ENCODE measurements around the gene RPEL1.

RPEL1 gene

DNA sequence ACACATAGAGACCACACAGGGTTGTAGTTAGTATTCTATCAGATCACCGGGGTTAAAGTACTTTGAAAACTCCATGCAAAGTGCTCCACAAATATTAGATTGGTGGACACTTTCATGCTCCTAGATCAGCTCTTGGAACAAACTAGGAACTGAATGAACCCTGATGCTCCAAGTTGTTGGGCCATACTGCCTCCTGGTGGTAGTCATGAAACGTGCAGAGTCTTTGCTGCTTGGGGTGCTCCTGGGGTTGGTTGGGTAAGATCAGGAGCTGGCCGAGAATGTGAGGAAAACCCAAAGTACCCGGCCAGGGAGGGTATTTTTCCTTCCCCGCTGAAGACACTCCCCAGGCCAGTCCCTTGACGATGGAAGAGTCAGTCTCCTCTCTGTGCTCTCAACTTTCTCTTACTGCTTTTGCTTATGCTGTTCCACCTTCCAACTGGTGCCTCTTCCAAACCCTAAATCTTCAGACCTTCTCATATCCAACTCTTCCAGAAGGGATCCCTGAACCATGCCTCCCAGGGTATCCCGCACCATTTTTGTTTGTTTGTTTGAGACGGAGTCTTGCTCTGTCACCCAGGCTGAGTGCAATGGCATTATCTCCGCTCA lies 918 bp upstream of the RPEL1 start:
- Histone ChIP-seq H3F3A (ENCODE audit: insufficient read depth, low read length) (0 out of 2 replicates have a peak, but pooled peaks cover 3% of the 10 kb centered on the region), H3K79me2 (ENCODE audit: low read length) (no peaks in the 10 kb centered on the region), H3K4me3 (ENCODE audit: low read length) (no peak overlapping the region), H3K4me2 (ENCODE audit: low read depth, low read length) (no peak overlapping the region), H3K9ac (ENCODE audit: low read length) (no peak overlapping the region), H3K9me3 (replicated peaks; ENCODE audit: insufficient read depth, low read length) (no peaks in the 10 kb centered on the region), H3K36me3 (replicated peaks; ENCODE audit: insufficient read depth, low read length) (no peaks in the 10 kb centered on the region), H3K27me3 (replicated peaks; ENCODE audit: insufficient read depth, low read length) (no peaks in the 10 kb centered on the region), H3K4me1 (ENCODE audit: low read length) (peaks cover 12% of the 10 kb centered on the region), H2AFZ (ENCODE audit: low read length) (no peak overlapping the region), H3K27ac (ENCODE audit: low read length) (no peak overlapping the region), H4K20me1 (ENCODE audit: insufficient read depth, low read length) (no peaks in the 10 kb centered on the region), H3K9me2 (replicated peaks; ENCODE audit: insufficient read depth, low read length) (no peaks in the 10 kb centered on the region)
- TF ChIP-seq EZH2 (optimal IDR thresholded peaks at IDR 0.05; ENCODE audit: low read depth, low read length) (no peak), EZH2phosphoT487 (IDR thresholded peaks at IDR 0.05; ENCODE audit: low read length) (no peak)
- TF ChIP-seq, protein P1, sequence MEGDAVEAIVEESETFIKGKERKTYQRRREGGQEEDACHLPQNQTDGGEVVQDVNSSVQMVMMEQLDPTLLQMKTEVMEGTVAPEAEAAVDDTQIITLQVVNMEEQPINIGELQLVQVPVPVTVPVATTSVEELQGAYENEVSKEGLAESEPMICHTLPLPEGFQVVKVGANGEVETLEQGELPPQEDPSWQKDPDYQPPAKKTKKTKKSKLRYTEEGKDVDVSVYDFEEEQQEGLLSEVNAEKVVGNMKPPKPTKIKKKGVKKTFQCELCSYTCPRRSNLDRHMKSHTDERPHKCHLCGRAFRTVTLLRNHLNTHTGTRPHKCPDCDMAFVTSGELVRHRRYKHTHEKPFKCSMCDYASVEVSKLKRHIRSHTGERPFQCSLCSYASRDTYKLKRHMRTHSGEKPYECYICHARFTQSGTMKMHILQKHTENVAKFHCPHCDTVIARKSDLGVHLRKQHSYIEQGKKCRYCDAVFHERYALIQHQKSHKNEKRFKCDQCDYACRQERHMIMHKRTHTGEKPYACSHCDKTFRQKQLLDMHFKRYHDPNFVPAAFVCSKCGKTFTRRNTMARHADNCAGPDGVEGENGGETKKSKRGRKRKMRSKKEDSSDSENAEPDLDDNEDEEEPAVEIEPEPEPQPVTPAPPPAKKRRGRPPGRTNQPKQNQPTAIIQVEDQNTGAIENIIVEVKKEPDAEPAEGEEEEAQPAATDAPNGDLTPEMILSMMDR (IDR thresholded peaks at IDR 0.05; ENCODE audit: low read length), result peak; percentile 92
- DNase-seq, result peak; percentile 65

DNA sequence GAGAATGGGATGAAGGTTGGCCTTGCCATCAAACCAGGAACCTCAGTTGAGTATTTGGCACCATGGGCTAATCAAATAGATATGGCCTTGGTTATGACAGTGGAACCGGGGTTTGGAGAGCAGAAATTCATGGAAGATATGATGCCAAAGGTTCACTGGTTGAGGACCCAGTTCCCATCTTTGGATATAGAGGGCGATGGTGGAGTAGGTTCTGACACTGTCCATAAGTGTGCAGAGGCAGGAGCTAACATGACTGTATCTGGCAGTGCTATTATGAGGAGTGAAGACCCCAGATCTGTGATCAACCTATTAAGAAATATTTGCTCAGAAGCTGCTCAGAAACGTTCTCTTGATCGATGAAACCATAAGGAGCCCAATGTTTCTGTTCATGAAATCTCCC lies 637 bp downstream of the RPEL1 start:
- Histone ChIP-seq H3K79me2 (ENCODE audit: low read length) (no peaks in the 10 kb centered on the region), H3K9me3 (replicated peaks; ENCODE audit: insufficient read depth, low read length) (no peaks in the 10 kb centered on the region), H3K4me1 (ENCODE audit: low read length) (0 out of 2 replicates have a peak, but pooled peaks cover 4% of the 10 kb centered on the region), H2AFZ (ENCODE audit: low read length) (no peak overlapping the region), H3K36me3 (replicated peaks; ENCODE audit: insufficient read depth, low read length) (no peaks in the 10 kb centered on the region), H3F3A (ENCODE audit: insufficient read depth, low read length) (no peaks in the 10 kb centered on the region), H3K9me2 (replicated peaks; ENCODE audit: insufficient read depth, low read length) (no peaks in the 10 kb centered on the region), H3K9ac (ENCODE audit: low read length) (no peak overlapping the region), H3K4me3 (ENCODE audit: low read length) (no peak overlapping the region), H4K20me1 (ENCODE audit: insufficient read depth, low read length) (no peaks in the 10 kb centered on the region), H3K4me2 (ENCODE audit: low read depth, low read length) (no peak overlapping the region), H3K27ac (ENCODE audit: low read length) (no peak overlapping the region), H3K27me3 (replicated peaks; ENCODE audit: insufficient read depth, low read length) (no peaks in the 10 kb centered on the region)
- TF ChIP-seq EZH2 (optimal IDR thresholded peaks at IDR 0.05; ENCODE audit: low read depth, low read length), result no peak
- TF ChIP-seq, protein P1 (IDR thresholded peaks at IDR 0.05; ENCODE audit: low read length), result no peak
- no peak for TF ChIP-seq EZH2phosphoT487 (IDR thresholded peaks at IDR 0.05; ENCODE audit: low read length)
- no peak for DNase-seq

GRCh38 chr10:103254113-103254512 lies 8.4 kb downstream of the RPEL1 start:
- no peaks in the 10 kb centered on the region for H3K27me3 ChIP-seq (replicated peaks; ENCODE audit: insufficient read depth, low read length)
- no peak for DNase-seq

More at GRCh38 chr10:103254113-103254512, 8.4 kb downstream of the RPEL1 start:
- Histone ChIP-seq H4K20me1 (ENCODE audit: insufficient read depth, low read length) (no peaks in the 10 kb centered on the region), H3K9ac (ENCODE audit: low read length) (no peak overlapping the region), H3K79me2 (ENCODE audit: low read length) (no peaks in the 10 kb centered on the region), H2AFZ (ENCODE audit: low read length) (no peak overlapping the region), H3F3A (ENCODE audit: insufficient read depth, low read length) (no peaks in the 10 kb centered on the region), H3K4me2 (ENCODE audit: low read depth, low read length) (no peak overlapping the region), H3K9me3 (replicated peaks; ENCODE audit: insufficient read depth, low read length) (no peaks in the 10 kb centered on the region), H3K36me3 (replicated peaks; ENCODE audit: insufficient read depth, low read length) (no peaks in the 10 kb centered on the region), H3K4me3 (ENCODE audit: low read length) (no peak overlapping the region), H3K4me1 (ENCODE audit: low read length) (no peaks in the 10 kb centered on the region), H3K9me2 (replicated peaks; ENCODE audit: insufficient read depth, low read length) (no peaks in the 10 kb centered on the region), H3K27ac (ENCODE audit: low read length) (no peak overlapping the region)
- TF ChIP-seq EZH2phosphoT487 (IDR thresholded peaks at IDR 0.05; ENCODE audit: low read length) (no peak), EZH2 (optimal IDR thresholded peaks at IDR 0.05; ENCODE audit: low read depth, low read length) (no peak)
- TF ChIP-seq, protein P1 (IDR thresholded peaks at IDR 0.05; ENCODE audit: low read length), result no peak

Data from MM.1S (cell line).